ENCODE measurements around the gene WNT11. TPM values are rescaled to one million over a fixed set of nuclear protein-coding genes. Genes with fewer than 3 reads are reported as not detected.

WNT11 gene
- total RNA-seq, 1 donor from 2014 or later: 6.9 TPM

DNA sequence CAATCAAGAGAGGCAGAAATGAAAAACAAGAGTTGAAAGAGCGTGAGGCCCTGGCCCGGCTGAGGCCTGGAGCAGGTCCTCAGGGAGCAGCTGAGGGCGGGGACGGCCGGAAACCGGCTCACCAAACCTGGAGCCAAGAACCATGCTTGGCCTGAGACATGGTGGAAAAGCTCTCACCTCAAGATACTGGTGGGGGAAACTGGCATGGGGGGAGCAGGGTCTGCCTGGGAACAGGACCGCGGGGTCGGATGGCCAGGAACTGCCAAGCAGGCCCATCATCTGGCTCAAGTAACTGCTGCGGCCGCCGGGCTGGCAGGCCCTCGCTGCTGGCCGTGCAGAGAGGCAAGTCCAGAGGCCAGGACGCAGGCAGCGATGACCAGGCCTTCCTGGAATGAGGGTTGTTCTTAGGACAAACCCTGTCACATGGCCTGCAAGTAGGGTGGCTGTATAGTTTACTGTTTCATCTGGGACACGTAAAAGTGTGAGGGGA, 18.9 kb upstream of the WNT11 start:
- TF ChIP-seq POLR2AphosphoS5 (IDR thresholded peaks at IDR 0.05; ENCODE audit: insufficient read depth in 1 of 2, low read depth in 1 of 2): peak in 1 of 2 donors; percentile 14
- TF ChIP-seq, protein P1, sequence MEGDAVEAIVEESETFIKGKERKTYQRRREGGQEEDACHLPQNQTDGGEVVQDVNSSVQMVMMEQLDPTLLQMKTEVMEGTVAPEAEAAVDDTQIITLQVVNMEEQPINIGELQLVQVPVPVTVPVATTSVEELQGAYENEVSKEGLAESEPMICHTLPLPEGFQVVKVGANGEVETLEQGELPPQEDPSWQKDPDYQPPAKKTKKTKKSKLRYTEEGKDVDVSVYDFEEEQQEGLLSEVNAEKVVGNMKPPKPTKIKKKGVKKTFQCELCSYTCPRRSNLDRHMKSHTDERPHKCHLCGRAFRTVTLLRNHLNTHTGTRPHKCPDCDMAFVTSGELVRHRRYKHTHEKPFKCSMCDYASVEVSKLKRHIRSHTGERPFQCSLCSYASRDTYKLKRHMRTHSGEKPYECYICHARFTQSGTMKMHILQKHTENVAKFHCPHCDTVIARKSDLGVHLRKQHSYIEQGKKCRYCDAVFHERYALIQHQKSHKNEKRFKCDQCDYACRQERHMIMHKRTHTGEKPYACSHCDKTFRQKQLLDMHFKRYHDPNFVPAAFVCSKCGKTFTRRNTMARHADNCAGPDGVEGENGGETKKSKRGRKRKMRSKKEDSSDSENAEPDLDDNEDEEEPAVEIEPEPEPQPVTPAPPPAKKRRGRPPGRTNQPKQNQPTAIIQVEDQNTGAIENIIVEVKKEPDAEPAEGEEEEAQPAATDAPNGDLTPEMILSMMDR (IDR thresholded peaks at IDR 0.05): no peak
- TF ChIP-seq POLR2A (IDR thresholded peaks at IDR 0.05): no peak
- Histone ChIP-seq H3K27me3 (no peaks in the 10 kb centered on the region), H3K36me3 (no peaks in the 10 kb centered on the region), H3K27ac (no peak overlapping the region), H3K4me1 (no peaks in the 10 kb centered on the region), H3K9me3 (no peaks in the 10 kb centered on the region), H3K4me3 (no peak overlapping the region)
- intact Hi-C loops (cut with DNase I): no loop called here
- DNase-seq (ENCODE audit: extremely low spot score in 2 of 2): no peak

DNA sequence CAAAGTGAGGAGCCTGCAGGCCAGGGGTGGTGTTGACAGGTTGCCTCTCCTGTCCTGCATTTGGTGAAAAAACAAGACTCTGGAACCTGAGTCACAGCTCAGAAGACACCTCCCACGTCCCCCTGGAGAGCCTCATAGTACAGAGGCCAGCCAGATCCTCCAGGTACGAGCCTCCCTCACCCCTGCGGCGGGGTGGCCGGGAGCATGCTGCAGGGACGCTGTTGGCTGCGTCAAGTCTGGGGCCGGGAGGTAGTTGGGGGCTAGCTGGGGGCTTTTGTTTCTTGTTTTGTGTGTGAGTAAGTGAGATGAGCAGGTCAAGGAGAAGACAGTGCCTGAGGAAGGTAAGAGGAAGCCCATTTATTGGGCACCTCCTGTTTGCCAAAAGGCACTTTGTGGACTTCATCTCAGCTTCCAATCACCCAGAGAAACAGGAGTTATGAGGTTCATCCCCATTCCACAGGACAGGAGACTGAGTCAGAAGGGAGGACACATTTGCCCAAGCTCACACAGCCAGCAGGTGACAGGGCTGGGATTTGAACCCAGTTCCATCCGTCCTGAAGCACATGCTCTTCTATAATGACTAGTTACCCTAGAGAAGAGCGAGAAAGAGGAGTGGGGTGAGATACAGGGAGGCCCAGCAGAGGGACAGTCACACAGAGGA, 18.3 kb upstream of the WNT11 start:
- Histone ChIP-seq H3K27me3 (no peaks in the 10 kb centered on the region), H3K36me3 (no peaks in the 10 kb centered on the region), H3K4me3 (no peak overlapping the region), H3K27ac (no peak overlapping the region), H3K4me1 (no peaks in the 10 kb centered on the region), H3K9me3 (no peaks in the 10 kb centered on the region)
- TF ChIP-seq POLR2A (IDR thresholded peaks at IDR 0.05) (no peak), POLR2AphosphoS5 (IDR thresholded peaks at IDR 0.05; ENCODE audit: insufficient read depth in 1 of 2, low read depth in 1 of 2) (no peak)
- TF ChIP-seq, protein P1 (IDR thresholded peaks at IDR 0.05): no peak
- intact Hi-C loops (cut with DNase I): no loop called here
- DNase-seq (ENCODE audit: extremely low spot score in 2 of 2): no peak

DNA sequence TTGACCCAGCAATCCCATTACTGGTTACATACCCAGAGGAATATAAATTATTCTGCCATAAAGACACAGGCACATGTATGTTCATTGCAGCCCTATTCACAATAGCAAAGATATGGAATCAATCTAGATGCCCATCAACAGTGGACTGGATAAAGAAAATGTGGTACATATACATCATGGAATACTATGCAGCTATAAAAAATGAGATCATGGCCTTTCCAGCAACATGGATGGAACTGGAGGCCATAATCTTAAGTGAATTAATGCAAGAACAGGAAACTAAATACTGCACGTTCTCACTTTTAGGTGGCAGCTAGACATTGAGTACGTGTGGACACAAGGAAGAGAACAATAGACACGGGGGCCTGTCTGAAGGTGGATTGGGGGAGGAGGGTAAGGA, 15.1 kb upstream of the WNT11 start:
- intact Hi-C loops (cut with DNase I): no loop called here
- TF ChIP-seq POLR2A (IDR thresholded peaks at IDR 0.05) (no peak), POLR2AphosphoS5 (IDR thresholded peaks at IDR 0.05; ENCODE audit: insufficient read depth in 1 of 2, low read depth in 1 of 2) (no peak)
- TF ChIP-seq, protein P1 (IDR thresholded peaks at IDR 0.05): no peak
- H3K27me3 ChIP-seq: no peaks in the 10 kb centered on the region

DNA sequence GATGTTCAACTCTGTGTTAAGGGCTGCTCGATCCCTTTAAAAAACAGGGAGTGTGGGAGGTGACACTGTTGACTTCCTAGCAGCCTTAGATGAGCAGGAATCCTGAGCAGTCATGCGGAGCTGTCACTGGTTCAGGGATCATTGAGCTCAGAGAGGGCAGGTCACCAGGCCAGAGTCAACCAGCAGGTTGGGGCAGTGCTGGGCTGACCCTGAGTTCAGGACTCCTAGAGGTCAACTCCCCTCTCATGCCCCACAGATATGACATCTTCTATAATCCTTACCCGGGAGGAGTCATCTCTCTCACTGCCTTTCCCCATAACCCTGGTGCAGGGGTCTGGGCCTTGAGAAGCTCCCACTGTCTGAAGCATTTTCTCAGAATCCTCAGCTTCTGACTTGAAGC, 12.9 kb upstream of the WNT11 start:
- Histone ChIP-seq H3K4me3 (no peak overlapping the region), H3K36me3 (no peaks in the 10 kb centered on the region), H3K27ac (no peak overlapping the region), H3K9me3 (no peaks in the 10 kb centered on the region), H3K4me1 (no peaks in the 10 kb centered on the region), H3K27me3 (no peaks in the 10 kb centered on the region)
- intact Hi-C loops (cut with DNase I): no loop called here
- TF ChIP-seq POLR2AphosphoS5 (IDR thresholded peaks at IDR 0.05; ENCODE audit: insufficient read depth in 1 of 2, low read depth in 1 of 2) (no peak), POLR2A (IDR thresholded peaks at IDR 0.05) (no peak)
- TF ChIP-seq, protein P1 (IDR thresholded peaks at IDR 0.05): no peak
- DNase-seq (ENCODE audit: extremely low spot score in 2 of 2): no peak

More for the DNA sequence above, 15.1 kb upstream of the WNT11 start:
- Histone ChIP-seq H3K4me1 (no peaks in the 10 kb centered on the region), H3K9me3 (no peaks in the 10 kb centered on the region), H3K36me3 (no peaks in the 10 kb centered on the region), H3K4me3 (no peak overlapping the region), H3K27ac (no peak overlapping the region)
- DNase-seq (ENCODE audit: extremely low spot score in 2 of 2): no peak

DNA sequence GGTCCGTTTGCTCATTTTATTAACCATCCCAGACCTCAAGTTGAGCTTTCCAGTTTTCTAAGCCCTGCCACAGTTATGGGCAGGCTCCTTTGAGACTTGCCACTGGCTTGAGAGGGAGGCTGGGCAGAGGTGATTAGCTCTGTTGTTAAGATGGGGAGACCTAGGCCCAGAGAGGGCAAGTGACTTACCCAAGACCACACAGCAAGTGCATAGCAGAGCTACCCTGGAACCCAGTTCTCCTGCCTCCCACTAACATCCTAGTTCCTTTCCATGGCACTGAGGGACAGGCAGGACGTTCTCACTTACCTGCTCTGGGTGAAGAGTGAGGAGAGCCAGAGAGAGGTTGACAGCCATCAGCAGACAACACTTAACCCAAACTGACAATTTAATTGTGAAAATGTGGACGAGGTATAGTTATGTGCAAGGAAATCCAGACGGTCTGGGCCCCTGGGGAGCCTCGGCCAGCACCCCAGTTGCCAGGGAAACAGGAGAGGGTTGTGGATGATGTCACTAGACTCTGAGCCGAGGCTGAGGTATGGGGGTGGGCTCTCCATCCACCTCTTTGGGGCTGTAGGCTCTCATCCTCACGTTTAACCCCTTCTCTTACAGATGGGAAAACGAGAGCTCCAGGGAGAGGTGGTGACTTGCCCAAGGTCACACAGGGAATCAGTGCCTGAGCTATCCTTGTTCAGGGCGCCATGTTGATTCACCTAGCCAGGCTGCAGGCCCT, 12.3 kb upstream of the WNT11 start:
- H3K27ac ChIP-seq: no peak overlapping the region
- H3K36me3 ChIP-seq: no peaks in the 10 kb centered on the region
- DNase-seq (ENCODE audit: extremely low spot score in 2 of 2): no peak
- H3K4me1 ChIP-seq: no peaks in the 10 kb centered on the region
- no peaks in the 10 kb centered on the region for H3K27me3 ChIP-seq
- TF ChIP-seq POLR2AphosphoS5 (IDR thresholded peaks at IDR 0.05; ENCODE audit: insufficient read depth in 1 of 2, low read depth in 1 of 2) (no peak), POLR2A (IDR thresholded peaks at IDR 0.05) (no peak)
- TF ChIP-seq, protein P1 (IDR thresholded peaks at IDR 0.05): no peak
- H3K9me3 ChIP-seq: no peaks in the 10 kb centered on the region
- H3K4me3 ChIP-seq: no peak overlapping the region
- intact Hi-C loops (cut with DNase I): no loop called here
